ENCODE measurements around the gene TBC1D16. TPM values are rescaled to one million over a fixed set of nuclear protein-coding genes. Genes with fewer than 3 reads are reported as not detected.

Gene TBC1D16
- total and polyA plus RNA-seq, 2 experiments from 2014 or later = 13.0 to 30.3 TPM

- Histone ChIP-seq H3K4me1 (ENCODE audit: low read depth) (no peaks in the 10 kb centered on the region), H3K4me3 (no peak overlapping the region), H3K9me3 (ENCODE audit: low read depth) (no peaks in the 10 kb centered on the region), H3K27ac (no peak overlapping the region), H3K36me3 (peaks cover 5% of the 10 kb centered on the region), H3K27me3 (no peaks in the 10 kb centered on the region)
- no peak for DNase-seq (ENCODE audit: low read depth in 1 of 2, low spot score in 1 of 2)
- TF ChIP-seq, protein P1, sequence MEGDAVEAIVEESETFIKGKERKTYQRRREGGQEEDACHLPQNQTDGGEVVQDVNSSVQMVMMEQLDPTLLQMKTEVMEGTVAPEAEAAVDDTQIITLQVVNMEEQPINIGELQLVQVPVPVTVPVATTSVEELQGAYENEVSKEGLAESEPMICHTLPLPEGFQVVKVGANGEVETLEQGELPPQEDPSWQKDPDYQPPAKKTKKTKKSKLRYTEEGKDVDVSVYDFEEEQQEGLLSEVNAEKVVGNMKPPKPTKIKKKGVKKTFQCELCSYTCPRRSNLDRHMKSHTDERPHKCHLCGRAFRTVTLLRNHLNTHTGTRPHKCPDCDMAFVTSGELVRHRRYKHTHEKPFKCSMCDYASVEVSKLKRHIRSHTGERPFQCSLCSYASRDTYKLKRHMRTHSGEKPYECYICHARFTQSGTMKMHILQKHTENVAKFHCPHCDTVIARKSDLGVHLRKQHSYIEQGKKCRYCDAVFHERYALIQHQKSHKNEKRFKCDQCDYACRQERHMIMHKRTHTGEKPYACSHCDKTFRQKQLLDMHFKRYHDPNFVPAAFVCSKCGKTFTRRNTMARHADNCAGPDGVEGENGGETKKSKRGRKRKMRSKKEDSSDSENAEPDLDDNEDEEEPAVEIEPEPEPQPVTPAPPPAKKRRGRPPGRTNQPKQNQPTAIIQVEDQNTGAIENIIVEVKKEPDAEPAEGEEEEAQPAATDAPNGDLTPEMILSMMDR (IDR thresholded peaks at IDR 0.05; ENCODE audit: low read depth, low read length) = no peak
These were observed 25.3 kb downstream of the TBC1D16 start for GRCh38 chr17:80010283-80010858.

DNA sequence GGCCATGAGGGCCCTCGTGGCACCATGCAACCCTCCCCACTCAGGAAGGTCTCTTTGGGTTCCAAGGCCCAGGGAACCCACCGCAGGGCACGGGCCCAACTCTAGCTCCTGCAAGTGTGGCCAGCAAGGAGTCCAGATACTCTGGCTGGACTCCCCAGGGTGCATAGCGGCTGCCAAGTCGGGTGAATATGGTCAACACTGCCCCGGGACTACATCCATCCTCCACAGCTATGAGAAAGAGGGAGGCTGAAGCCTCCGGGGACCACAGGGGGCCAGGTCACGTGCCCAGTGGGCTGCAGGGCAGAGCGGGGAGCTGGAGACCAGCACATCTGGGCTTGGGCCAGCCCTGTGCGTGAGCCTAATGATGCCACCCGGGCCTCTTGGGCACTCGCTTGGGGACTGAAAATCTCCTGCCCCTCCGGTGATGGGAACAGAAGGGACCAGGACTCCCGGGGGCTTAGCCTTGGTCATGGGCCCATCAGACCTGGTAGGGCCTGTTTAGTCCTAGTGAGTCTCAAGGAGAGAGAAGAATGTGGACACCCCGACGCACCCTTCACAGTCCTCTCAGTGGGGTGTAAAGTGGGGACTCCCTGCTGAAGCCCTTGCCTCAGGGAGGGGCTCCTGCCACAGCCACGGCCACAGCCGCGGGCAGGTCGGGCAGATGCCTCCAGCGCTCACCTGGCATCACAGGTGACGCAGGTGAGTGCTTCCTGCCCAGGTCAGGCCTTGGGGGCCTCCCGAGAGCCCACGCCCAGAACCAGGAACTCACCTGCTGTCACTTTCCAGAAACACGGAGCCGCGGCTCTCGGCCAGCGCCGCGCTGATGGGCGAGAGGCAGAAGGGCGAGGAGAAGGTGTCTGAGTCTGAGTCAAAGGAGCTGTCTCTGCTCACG lies 26.0 kb downstream of the TBC1D16 start:
- Histone ChIP-seq H3K36me3 (peaks cover 5% of the 10 kb centered on the region), H3K27ac (no peak overlapping the region), H3K9me3 (ENCODE audit: low read depth) (no peaks in the 10 kb centered on the region), H3K4me3 (no peak overlapping the region), H3K27me3 (no peaks in the 10 kb centered on the region), H3K4me1 (ENCODE audit: low read depth) (no peaks in the 10 kb centered on the region)
- TF ChIP-seq, protein P1 (IDR thresholded peaks at IDR 0.05; ENCODE audit: low read depth, low read length) = no peak
- DNase-seq (ENCODE audit: low read depth in 1 of 2, low spot score in 1 of 2) = no peak

DNA sequence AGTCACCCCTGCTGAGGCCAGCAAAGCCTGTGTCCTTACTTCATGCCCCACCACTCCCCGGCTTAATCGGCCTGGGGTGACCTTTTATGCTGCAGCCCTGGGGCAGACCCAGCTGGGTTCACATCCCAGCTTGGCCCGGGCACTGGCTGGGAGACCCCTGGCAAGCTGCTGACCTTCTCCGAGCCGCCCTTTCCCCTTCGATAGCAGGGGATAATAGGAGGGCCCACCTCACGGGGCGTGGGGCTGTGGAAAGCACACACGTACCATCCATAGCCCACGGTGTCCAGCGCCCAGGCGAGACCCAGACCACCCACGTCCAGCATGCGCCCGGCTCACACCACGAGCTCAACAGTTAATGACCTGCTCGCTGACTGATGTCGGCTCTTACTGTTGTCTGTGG lies 26.8 kb downstream of the TBC1D16 start:
- no peak overlapping the region for H3K4me3 ChIP-seq
- TF ChIP-seq, protein P1 (IDR thresholded peaks at IDR 0.05; ENCODE audit: low read depth, low read length) = no peak
- H3K4me1 ChIP-seq (ENCODE audit: low read depth) = no peaks in the 10 kb centered on the region
- no peaks in the 10 kb centered on the region for H3K9me3 ChIP-seq (ENCODE audit: low read depth)
- no peak overlapping the region for H3K27ac ChIP-seq
- H3K36me3 ChIP-seq = peaks cover 5% of the 10 kb centered on the region
- DNase-seq (ENCODE audit: low read depth in 1 of 2, low spot score in 1 of 2) = no peak
- no peaks in the 10 kb centered on the region for H3K27me3 ChIP-seq

GRCh38 chr17:80008383-80008840 lies 27.3 kb downstream of the TBC1D16 start:
- TF ChIP-seq, protein P1 (IDR thresholded peaks at IDR 0.05; ENCODE audit: low read depth, low read length) = peak; percentile 96
- peaks cover 5% of the 10 kb centered on the region for H3K36me3 ChIP-seq

GRCh38 chr17:80007939-80008338 lies 27.7 kb downstream of the TBC1D16 start:
- H3K27me3 ChIP-seq = no peaks in the 10 kb centered on the region
- no peaks in the 10 kb centered on the region for H3K9me3 ChIP-seq (ENCODE audit: low read depth)
- no peak for DNase-seq (ENCODE audit: low read depth in 1 of 2, low spot score in 1 of 2)
- H3K36me3 ChIP-seq = peaks cover 3% of the 10 kb centered on the region
- TF ChIP-seq, protein P1 (IDR thresholded peaks at IDR 0.05; ENCODE audit: low read depth, low read length) = no peak
- H3K27ac ChIP-seq = no peak overlapping the region
- no peak overlapping the region for H3K4me3 ChIP-seq
- no peaks in the 10 kb centered on the region for H3K4me1 ChIP-seq (ENCODE audit: low read depth)

More at GRCh38 chr17:80008383-80008840, 27.3 kb downstream of the TBC1D16 start:
- Histone ChIP-seq H3K27me3 (no peaks in the 10 kb centered on the region), H3K27ac (no peak overlapping the region), H3K4me1 (ENCODE audit: low read depth) (no peaks in the 10 kb centered on the region), H3K9me3 (ENCODE audit: low read depth) (no peaks in the 10 kb centered on the region), H3K4me3 (no peak overlapping the region)
- peak; percentile 65 to 73 for DNase-seq (ENCODE audit: low read depth in 1 of 2, low spot score in 1 of 2)

All from cardiac muscle cell (in vitro differentiated cells and primary cell).